Stimulated activated CD4-positive, alpha-beta T cell treated with anti-CD3 and anti-CD28 coated beads, Interleukin-12 subunit alpha, Interleukin-12 subunit beta, amount 100 ng/mL, for 4 hours (primary cell): ENCODE data around the gene RHCG.

Experiments used
- DNase-seq: peaks from one replicate; pipeline ENCODE4 v3.0.0-alpha.2; 2020

RHCG gene

GRCh38 chr15:89496155-89497098 lies at the start of gene RHCG:
Gene RHCG (minus strand): TSS chr15:89496583. CDS start chr15:89496544, 39 bp downstream.
- no peak for DNase-seq

GRCh38 chr15:89543389-89543788 lies 47.0 kb upstream of the RHCG start:
- DNase-seq: no peak

GRCh38 chr15:89542369-89542768 lies 46.0 kb upstream of the RHCG start:
- DNase-seq: no peak

- DNase-seq: no peak
Observed at GRCh38 chr15:89539027-89539426, 42.6 kb upstream of the RHCG start.

GRCh38 chr15:89533861-89534544 lies 37.6 kb upstream of the RHCG start:
- no peak for DNase-seq

GRCh38 chr15:89531796-89532537 lies 35.6 kb upstream of the RHCG start:
- no peak for DNase-seq

GRCh38 chr15:89530976-89531375 lies 34.6 kb upstream of the RHCG start:
- DNase-seq: no peak

- no peak for DNase-seq
Observed at GRCh38 chr15:89528757-89529352, 32.5 kb upstream of the RHCG start.

GRCh38 chr15:89526601-89527441 lies 30.4 kb upstream of the RHCG start:
- no peak for DNase-seq

- DNase-seq: no peak
Observed at GRCh38 chr15:89526181-89526580, 29.8 kb upstream of the RHCG start.

- DNase-seq: no peak
Observed at GRCh38 chr15:89524184-89524583, 27.8 kb upstream of the RHCG start.

- DNase-seq: no peak
Observed at GRCh38 chr15:89523101-89523500, 26.7 kb upstream of the RHCG start.

- no peak for DNase-seq
Observed at GRCh38 chr15:89521605-89522004, 25.2 kb upstream of the RHCG start.

GRCh38 chr15:89515477-89515876 lies 19.1 kb upstream of the RHCG start:
- DNase-seq: no peak

GRCh38 chr15:89514596-89515406 lies 18.4 kb upstream of the RHCG start:
- DNase-seq: no peak

- DNase-seq: no peak
Observed at GRCh38 chr15:89514186-89514585, 17.8 kb upstream of the RHCG start.

GRCh38 chr15:89513284-89513683 lies 16.9 kb upstream of the RHCG start:
- DNase-seq: no peak

GRCh38 chr15:89512631-89513030 lies 16.2 kb upstream of the RHCG start:
- no peak for DNase-seq

GRCh38 chr15:89506026-89506686 lies 9.8 kb upstream of the RHCG start:
- no peak for DNase-seq

GRCh38 chr15:89504166-89504565 lies 7.8 kb upstream of the RHCG start:
- no peak for DNase-seq
